OCI-LY7 (cell line): ENCODE measurements around the gene STON2.

ENCODE experiments used
- CTCF ChIP-seq: fragments of 200-600 bp; sonication (generic); conservative IDR thresholded peaks from 2 replicates; pipeline ENCODE4 v1.5.1; 2014; ENCODE audit warnings: mild to moderate bottlenecking, antibody characterized with exemption, low read length, moderate library complexity, mixed read lengths
- EZH2phosphoT487 ChIP-seq: fragments of 200-600 bp; sonication (generic); IDR thresholded peaks from 2 replicates; pipeline ENCODE4 v1.6.1; 2018; ENCODE audit warnings: low read depth, borderline replicate concordance, mild to moderate bottlenecking, mixed run types, antibody characterized with exemption, low read length, moderate library complexity, mixed read lengths

- TF ChIP-seq CTCF (no peak), EZH2phosphoT487 (no peak)
Measured at GRCh38 chr14:81301813-81302212, 98.3 kb downstream of the STON2 start.
